Measurements from ENCODE around the gene ELFN2.

- TF ChIP-seq EZH2 (IDR thresholded peaks at IDR 0.05; ENCODE audit: borderline replicate concordance, low read depth, low read length, severe bottlenecking) (no peak), CTCF (IDR thresholded peaks at IDR 0.05; ENCODE audit: borderline replicate concordance, extremely low read depth, low read length, poor library complexity, severe bottlenecking) (no peak)
Measured at GRCh38 chr22:37400719-37401118, 26.6 kb downstream of the ELFN2 start.
